Endodermal cell (in vitro differentiated cells): ENCODE data around the gene SH3GL2. TPM values are rescaled to one million over a fixed set of nuclear protein-coding genes. Genes with fewer than 3 reads are reported as not detected.

Experiments used
- DNase-seq: peaks from one replicate; pipeline ENCODE4 v3.0.0-alpha.2; 2017
- H3K27ac ChIP-seq: 2 replicates; pipeline ENCODE4 v1.5.1; 2013; ENCODE audit warnings: mild to moderate bottlenecking, low read depth, low read length, moderate library complexity
- H3K27me3 ChIP-seq: 2 replicates; pipeline ENCODE4 v1.6.1; 2013; ENCODE audit warnings: mild to moderate bottlenecking, low read length, moderate library complexity; ENCODE audit not compliant: insufficient read depth, control insufficient read depth, poor library complexity, severe bottlenecking
- H3K36me3 ChIP-seq: 2 replicates; pipeline ENCODE4 v1.7.0; 2013; ENCODE audit warnings: mild to moderate bottlenecking, low read length, moderate library complexity; ENCODE audit not compliant: control insufficient read depth, insufficient read depth
- H3K4me1 ChIP-seq: one replicate; pipeline ENCODE4 v1.7.0; 2013; ENCODE audit warnings: low read length; ENCODE audit not compliant: control insufficient read depth, insufficient read depth
- H3K4me3 ChIP-seq: 2 replicates; pipeline ENCODE4 v1.5.1; 2013; ENCODE audit warnings: mild to moderate bottlenecking, low read length, moderate library complexity
- H3K9ac ChIP-seq: 2 replicates; pipeline ENCODE4 v1.6.1; 2013; ENCODE audit warnings: mild to moderate bottlenecking, low read length, moderate library complexity; ENCODE audit not compliant: poor library complexity, severe bottlenecking; ENCODE audit errors: extremely low read depth
- H3K9me3 ChIP-seq: 2 replicates; pipeline ENCODE4 v1.6.1; 2013; ENCODE audit warnings: mild to moderate bottlenecking, low read length, moderate library complexity; ENCODE audit not compliant: control insufficient read depth
- H3K27ac Mint-ChIP-seq: 2 replicates; pipeline ENCODE4 v1.8.0; 2020; ENCODE audit warnings: mixed read lengths
- H3K27me3 Mint-ChIP-seq: 2 replicates; pipeline ENCODE4 v1.8.0; 2021; ENCODE audit warnings: mild to moderate bottlenecking, mixed read lengths; ENCODE audit not compliant: insufficient read depth
- H3K36me3 Mint-ChIP-seq: 2 replicates; pipeline ENCODE4 v1.8.0; 2020; ENCODE audit warnings: low read depth, mixed read lengths
- H3K4me1 Mint-ChIP-seq: 2 replicates; pipeline ENCODE4 v1.8.0; 2020; ENCODE audit warnings: mixed read lengths
- H3K4me3 Mint-ChIP-seq: 2 replicates; pipeline ENCODE4 v1.8.0; 2020; ENCODE audit warnings: mild to moderate bottlenecking, moderate library complexity, mixed read lengths
- H3K9me3 Mint-ChIP-seq: 2 replicates; pipeline ENCODE4 v1.8.0; 2020; ENCODE audit warnings: mild to moderate bottlenecking, mixed read lengths
- whole genome bisulfite sequencing, 2 experiments: methylation state at CpG; one replicate each; pipeline versions ENCODE4 v1.1.5 to v1.1.7; 2013; ENCODE audit warnings: missing lambda C conversion rate in 2 of 2, mixed read lengths in 1 of 2; ENCODE audit not compliant: insufficient coverage in 1 of 2, insufficient read length in 1 of 2; 5-methylcytosine and 5-hydroxymethylcytosine counted together
- total RNA-seq, 2 donors: library from RNA; stranded (reverse); fragmentation: NEBNext Ultra II Directional in 1 of 2; extraction: Animal tissue kit (Norgen Biotek cat#: 25700) in 1 of 2; gene quantifications; 2 replicates in 1 of 2; 3 replicates in 1 of 2; pipeline ENCODE4 v1.2.1, GENCODE V29; 2021
- TF ChIP-seq, protein P1 (sequence below): fragments of 200-600 bp; sonication (generic); conservative IDR thresholded peaks from 2 replicates; pipeline ENCODE4 v1.5.0; 2021; ENCODE audit warnings: antibody characterized with exemption, mild to moderate bottlenecking

The SH3GL2 gene
- total RNA-seq, 2 donors from 2014 or later, result 3.7 to 7.7 TPM

DNA sequence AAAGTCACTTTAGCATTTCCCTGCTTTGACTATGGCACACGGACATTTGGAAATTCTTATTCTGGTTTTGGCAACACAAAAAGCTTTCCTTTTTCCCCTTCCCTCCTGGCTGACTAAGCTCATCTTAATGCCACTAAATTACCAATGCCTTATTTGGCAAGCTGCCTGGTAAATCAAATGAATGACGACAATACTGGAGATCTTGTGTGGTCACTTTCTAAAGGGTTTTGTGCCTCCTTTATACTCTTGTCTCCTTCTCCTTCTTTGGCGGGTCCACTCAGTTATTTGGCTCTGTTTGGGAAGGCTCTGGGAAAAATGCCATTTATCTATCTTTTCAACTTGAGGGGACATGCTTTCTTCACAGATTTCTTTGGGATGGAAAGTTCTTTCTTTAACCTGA lies 34.9 kb downstream of the SH3GL2 start:
- Histone ChIP-seq H3K9ac (no peak overlapping the region), H3K27ac (no peak overlapping the region), H3K4me3 (no peak overlapping the region), H3K36me3 (no peaks in the 10 kb centered on the region), H3K4me1 (no peaks in the 10 kb centered on the region), H3K27me3 (no peaks in the 10 kb centered on the region), H3K9me3 (no peaks in the 10 kb centered on the region)
- Mint-ChIP-seq H3K36me3 (no peaks in the 10 kb centered on the region), H3K27ac (no peak overlapping the region), H3K4me1 (no peaks in the 10 kb centered on the region), H3K9me3 (no peaks in the 10 kb centered on the region), H3K4me3 (no peak overlapping the region), H3K27me3 (no peaks in the 10 kb centered on the region)
- TF ChIP-seq, protein P1, sequence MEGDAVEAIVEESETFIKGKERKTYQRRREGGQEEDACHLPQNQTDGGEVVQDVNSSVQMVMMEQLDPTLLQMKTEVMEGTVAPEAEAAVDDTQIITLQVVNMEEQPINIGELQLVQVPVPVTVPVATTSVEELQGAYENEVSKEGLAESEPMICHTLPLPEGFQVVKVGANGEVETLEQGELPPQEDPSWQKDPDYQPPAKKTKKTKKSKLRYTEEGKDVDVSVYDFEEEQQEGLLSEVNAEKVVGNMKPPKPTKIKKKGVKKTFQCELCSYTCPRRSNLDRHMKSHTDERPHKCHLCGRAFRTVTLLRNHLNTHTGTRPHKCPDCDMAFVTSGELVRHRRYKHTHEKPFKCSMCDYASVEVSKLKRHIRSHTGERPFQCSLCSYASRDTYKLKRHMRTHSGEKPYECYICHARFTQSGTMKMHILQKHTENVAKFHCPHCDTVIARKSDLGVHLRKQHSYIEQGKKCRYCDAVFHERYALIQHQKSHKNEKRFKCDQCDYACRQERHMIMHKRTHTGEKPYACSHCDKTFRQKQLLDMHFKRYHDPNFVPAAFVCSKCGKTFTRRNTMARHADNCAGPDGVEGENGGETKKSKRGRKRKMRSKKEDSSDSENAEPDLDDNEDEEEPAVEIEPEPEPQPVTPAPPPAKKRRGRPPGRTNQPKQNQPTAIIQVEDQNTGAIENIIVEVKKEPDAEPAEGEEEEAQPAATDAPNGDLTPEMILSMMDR, result no peak
- 72 to 100% methylated on average over 1 to 3 of the region's 3 CpGs for WGBS, 2 experiments
- no peak for DNase-seq

GRCh38 chr9:17614250-17614649 lies 35.4 kb downstream of the SH3GL2 start:
- H3K4me1 Mint-ChIP-seq, result no peaks in the 10 kb centered on the region
- H3K4me3 ChIP-seq, result no peak overlapping the region
- H3K9ac ChIP-seq, result no peak overlapping the region
- no peak overlapping the region for H3K4me3 Mint-ChIP-seq
- H3K36me3 Mint-ChIP-seq, result no peaks in the 10 kb centered on the region
- H3K27me3 ChIP-seq, result no peaks in the 10 kb centered on the region
- no peaks in the 10 kb centered on the region for H3K9me3 Mint-ChIP-seq
- DNase-seq, result no peak
- H3K9me3 ChIP-seq, result no peaks in the 10 kb centered on the region
- no peaks in the 10 kb centered on the region for H3K27me3 Mint-ChIP-seq
- 96% methylated on average over 1 of the region's 1 CpG; no CpG with 5 or more reads in 1 of the 2 experiments for WGBS, 2 experiments
- TF ChIP-seq, protein P1, result no peak
- no peaks in the 10 kb centered on the region for H3K4me1 ChIP-seq
- H3K36me3 ChIP-seq, result no peaks in the 10 kb centered on the region
- H3K27ac Mint-ChIP-seq, result no peak overlapping the region
- no peak overlapping the region for H3K27ac ChIP-seq

- H3K4me3 Mint-ChIP-seq, result no peak overlapping the region
- no peak overlapping the region for H3K27ac Mint-ChIP-seq
- H3K4me1 Mint-ChIP-seq, result no peaks in the 10 kb centered on the region
- Histone ChIP-seq H3K27me3 (no peaks in the 10 kb centered on the region), H3K9ac (no peak overlapping the region), H3K4me3 (no peak overlapping the region), H3K36me3 (no peaks in the 10 kb centered on the region), H3K4me1 (no peaks in the 10 kb centered on the region), H3K9me3 (no peaks in the 10 kb centered on the region), H3K27ac (no peak overlapping the region)
- H3K27me3 Mint-ChIP-seq, result no peaks in the 10 kb centered on the region
- 0 to 70% methylated on average over 1 to 4 of the region's 4 CpGs for WGBS, 2 experiments
- H3K36me3 Mint-ChIP-seq, result no peaks in the 10 kb centered on the region
- DNase-seq, result no peak
- no peaks in the 10 kb centered on the region for H3K9me3 Mint-ChIP-seq
- TF ChIP-seq, protein P1, result no peak
Observed at GRCh38 chr9:17614903-17615302, 36.0 kb downstream of the SH3GL2 start.
